ENCODE measurements around the gene OGFR. TPM values are rescaled to one million over a fixed set of nuclear protein-coding genes. Genes with fewer than 3 reads are reported as not detected.

OGFR gene
- polyA plus RNA-seq, 3 donors = 47.8 to 114 (median 79.3) TPM

DNA sequence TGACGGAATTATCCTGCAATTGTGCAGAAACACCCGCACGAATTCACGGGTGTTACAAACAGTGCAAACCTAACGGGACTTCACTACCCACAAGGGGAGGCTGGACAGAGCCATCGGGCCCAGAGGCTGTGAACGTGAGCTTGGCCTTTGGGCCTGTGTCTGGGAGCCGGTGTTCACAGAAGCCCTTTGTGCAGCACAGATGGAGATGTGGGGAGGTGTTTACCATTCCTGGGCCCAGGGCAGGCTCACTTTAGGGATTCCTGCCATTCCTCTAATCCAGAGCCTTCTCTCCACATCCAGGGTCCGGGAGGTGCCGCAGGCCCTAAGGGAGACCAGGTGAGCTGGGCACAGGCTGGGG, 27.2 kb downstream of the OGFR start:
- Histone ChIP-seq H3K4me2 (replicated peaks; ENCODE audit: extremely low read depth, low read length, poor library complexity, severe bottlenecking) (peak overlapping the region; percentile 62), H3K79me2 (ENCODE audit: insufficient read depth, low read length) (no peaks in the 10 kb centered on the region), H2AFZ (ENCODE audit: insufficient read depth, low read depth, low read length, poor library complexity, severe bottlenecking) (peak overlapping the region; percentile 61), H3K4me3 (replicated peaks in 1 of 3; ENCODE audit: low read depth in 2 of 3, low read length in 3 of 3) (peak overlapping the region in 1 of 3 experiments; percentile 60), H3K27me3 (ENCODE audit: control insufficient read depth in 2 of 2, insufficient read depth in 2 of 2, low read length in 2 of 2) (no peaks in the 10 kb centered on the region), H3K9ac (ENCODE audit: insufficient read depth, low read length, poor library complexity, severe bottlenecking) (no peak overlapping the region), H3K4me1 (ENCODE audit: control insufficient read depth in 1 of 2, insufficient read depth in 2 of 2, low read length in 2 of 2) (peaks cover 27 to 33% of the 10 kb centered on the region in 2 donors), H3K27ac (ENCODE audit: low read depth in 1 of 2, low read length in 2 of 2) (peak overlapping the region in 1 of 2 donors; percentile 46), H3K36me3 (replicated peaks in 1 of 2; ENCODE audit: control insufficient read depth in 1 of 2, insufficient read depth in 2 of 2, low read length in 2 of 2) (no peaks in the 10 kb centered on the region), H4K20me1 (ENCODE audit: insufficient read depth, low read length) (no peaks in the 10 kb centered on the region), H3K9me3 (replicated peaks in 1 of 2; ENCODE audit: control insufficient read depth in 1 of 2, insufficient read depth in 1 of 2, low read length in 2 of 2) (no peaks in the 10 kb centered on the region)
- peak overlapping the region in 1 of 7 donors; percentile 75 for H3K27ac Mint-ChIP-seq
- H3K9me3 Mint-ChIP-seq = no peaks in the 10 kb centered on the region
- intact Hi-C loops (cut with micrococcal nuclease) = no loop called here
- TF ChIP-seq, protein P1, sequence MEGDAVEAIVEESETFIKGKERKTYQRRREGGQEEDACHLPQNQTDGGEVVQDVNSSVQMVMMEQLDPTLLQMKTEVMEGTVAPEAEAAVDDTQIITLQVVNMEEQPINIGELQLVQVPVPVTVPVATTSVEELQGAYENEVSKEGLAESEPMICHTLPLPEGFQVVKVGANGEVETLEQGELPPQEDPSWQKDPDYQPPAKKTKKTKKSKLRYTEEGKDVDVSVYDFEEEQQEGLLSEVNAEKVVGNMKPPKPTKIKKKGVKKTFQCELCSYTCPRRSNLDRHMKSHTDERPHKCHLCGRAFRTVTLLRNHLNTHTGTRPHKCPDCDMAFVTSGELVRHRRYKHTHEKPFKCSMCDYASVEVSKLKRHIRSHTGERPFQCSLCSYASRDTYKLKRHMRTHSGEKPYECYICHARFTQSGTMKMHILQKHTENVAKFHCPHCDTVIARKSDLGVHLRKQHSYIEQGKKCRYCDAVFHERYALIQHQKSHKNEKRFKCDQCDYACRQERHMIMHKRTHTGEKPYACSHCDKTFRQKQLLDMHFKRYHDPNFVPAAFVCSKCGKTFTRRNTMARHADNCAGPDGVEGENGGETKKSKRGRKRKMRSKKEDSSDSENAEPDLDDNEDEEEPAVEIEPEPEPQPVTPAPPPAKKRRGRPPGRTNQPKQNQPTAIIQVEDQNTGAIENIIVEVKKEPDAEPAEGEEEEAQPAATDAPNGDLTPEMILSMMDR (IDR thresholded peaks at IDR 0.05) = no peak
- peaks cover 0 to 4% (median 3%) of the 10 kb centered on the region in 3 donors for H3K27me3 Mint-ChIP-seq (ENCODE audit: low read depth in 3 of 3)
- peak in 1 of 3 donors; percentile 2 for DNase-seq
- H3K36me3 Mint-ChIP-seq = peaks cover 0 to 2% of the 10 kb centered on the region in 2 donors
- no peak overlapping the region for H3K4me3 Mint-ChIP-seq
- 96% methylated on average over 9 of the region's 10 CpGs for WGBS (ENCODE audit: insufficient coverage)
- peaks cover 27% of the 10 kb centered on the region for H3K4me1 Mint-ChIP-seq

DNA sequence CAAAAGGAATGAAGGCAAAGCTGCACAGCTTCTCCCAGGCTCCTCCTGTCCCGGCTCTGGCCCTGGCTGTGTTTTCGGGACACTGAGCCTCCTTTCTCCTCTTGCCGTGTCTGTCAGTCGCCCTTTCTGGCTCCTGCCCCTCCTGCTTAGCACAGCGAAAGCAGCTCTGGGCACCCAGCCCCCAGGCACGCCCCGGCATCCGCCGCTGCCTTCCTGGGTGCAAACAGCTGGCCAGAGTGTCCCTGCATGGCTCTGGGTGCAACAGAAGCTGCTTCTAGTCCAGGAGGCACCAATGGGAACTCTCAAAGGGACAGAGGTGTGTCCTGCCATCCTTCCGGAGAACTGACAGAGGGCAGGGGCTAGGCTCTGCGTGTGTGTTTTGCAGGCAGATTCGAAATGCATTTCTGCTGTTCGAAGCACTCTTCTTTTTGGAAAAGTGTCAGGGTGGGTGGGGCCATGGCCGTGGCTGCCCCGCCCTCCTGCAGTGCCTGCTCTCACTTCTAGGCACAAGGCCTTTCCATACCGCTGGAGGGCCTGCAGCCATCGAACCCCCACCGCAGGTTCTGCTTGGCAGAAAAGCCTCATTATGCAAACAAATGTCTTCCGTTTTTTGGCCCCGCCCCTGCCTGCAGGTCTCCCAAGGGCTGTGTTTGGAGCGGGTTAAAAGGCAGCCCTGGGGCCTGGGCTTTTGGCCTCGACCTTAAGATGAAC, 27.7 kb downstream of the OGFR start:
- Mint-ChIP-seq H3K4me1 (peaks cover 29% of the 10 kb centered on the region), H3K9me3 (no peaks in the 10 kb centered on the region), H3K27me3 (ENCODE audit: low read depth in 3 of 3) (peaks cover 0 to 4% (median 3%) of the 10 kb centered on the region in 3 donors), H3K27ac (peak overlapping the region; percentile 21 to 89 (median 84)), H3K36me3 (peaks cover 0 to 2% of the 10 kb centered on the region in 2 donors), H3K4me3 (peak overlapping the region; percentile 37 to 85)
- DNase-seq = peak; percentile 82 to 89 (median 83)
- Histone ChIP-seq H3K79me2 (ENCODE audit: insufficient read depth, low read length) (no peaks in the 10 kb centered on the region), H3K27me3 (ENCODE audit: control insufficient read depth in 2 of 2, insufficient read depth in 2 of 2, low read length in 2 of 2) (no peaks in the 10 kb centered on the region), H4K20me1 (ENCODE audit: insufficient read depth, low read length) (no peaks in the 10 kb centered on the region), H3K4me3 (replicated peaks in 1 of 3; ENCODE audit: low read depth in 2 of 3, low read length in 3 of 3) (peak overlapping the region in 2 of 3 experiments; percentile 3 to 60), H3K9ac (ENCODE audit: insufficient read depth, low read length, poor library complexity, severe bottlenecking) (no peak overlapping the region), H3K4me1 (ENCODE audit: control insufficient read depth in 1 of 2, insufficient read depth in 2 of 2, low read length in 2 of 2) (peaks cover 29 to 38% of the 10 kb centered on the region in 2 donors), H3K36me3 (replicated peaks in 1 of 2; ENCODE audit: control insufficient read depth in 1 of 2, insufficient read depth in 2 of 2, low read length in 2 of 2) (no peaks in the 10 kb centered on the region), H3K4me2 (replicated peaks; ENCODE audit: extremely low read depth, low read length, poor library complexity, severe bottlenecking) (peak overlapping the region; percentile 62), H3K9me3 (replicated peaks in 1 of 2; ENCODE audit: control insufficient read depth in 1 of 2, insufficient read depth in 1 of 2, low read length in 2 of 2) (no peaks in the 10 kb centered on the region), H3K27ac (ENCODE audit: low read depth in 1 of 2, low read length in 2 of 2) (peak overlapping the region; percentile 40 to 46), H2AFZ (ENCODE audit: insufficient read depth, low read depth, low read length, poor library complexity, severe bottlenecking) (peak overlapping the region; percentile 61)
- WGBS (ENCODE audit: insufficient coverage) = 48% methylated on average over 19 of the region's 22 CpGs
- intact Hi-C loops (cut with micrococcal nuclease) = no loop called here
- TF ChIP-seq, protein P1 (IDR thresholded peaks at IDR 0.05) = no peak
